Stimulated activated CD4-positive, alpha-beta T cell treated with anti-CD3 and anti-CD28 coated beads, TNF-alpha, amount 100 ng/mL, for 24 hours (primary cell): ENCODE results near the gene ABLIM2.
"Not testable (repeated sequence)": the region's sequence is repeated elsewhere in the genome, so short reads cannot be mapped to it uniquely, and the experiment has no call there.

Source experiments
- DNase-seq, 3 experiments: peaks; one replicate each; pipeline ENCODE4 v3.0.0-alpha.2; 2020; ENCODE audit warnings: low read depth in 3 of 3

The ABLIM2 gene

GRCh38 chr4:7964459-7964858 lies 194.2 kb downstream of the ABLIM2 start:
- DNase-seq: peak in 1 of 3 experiments; percentile 40

GRCh38 chr4:7963691-7964090 lies 194.9 kb downstream of the ABLIM2 start:
- DNase-seq: no peak

- no peak for DNase-seq
Measured at GRCh38 chr4:7962609-7963508, 195.8 kb downstream of the ABLIM2 start.

- peak; percentile 42 to 82 (median 61) for DNase-seq
Measured at GRCh38 chr4:7960790-7961655, 197.6 kb downstream of the ABLIM2 start.

- DNase-seq: no peak
Measured at GRCh38 chr4:7960017-7960789, 198.4 kb downstream of the ABLIM2 start.

GRCh38 chr4:7959078-7959477 lies 199.5 kb downstream of the ABLIM2 start:
- no peak for DNase-seq

- no peak for DNase-seq
Measured at GRCh38 chr4:7956934-7957656, 201.5 kb downstream of the ABLIM2 start.

GRCh38 chr4:7956270-7956808 lies 202.3 kb downstream of the ABLIM2 start:
- no peak for DNase-seq

GRCh38 chr4:7955393-7955792 lies 203.2 kb downstream of the ABLIM2 start:
- no peak for DNase-seq

GRCh38 chr4:7952615-7953014 lies 206.0 kb downstream of the ABLIM2 start:
- no peak for DNase-seq

GRCh38 chr4:7950301-7951092 lies 208.1 kb downstream of the ABLIM2 start:
- DNase-seq: no peak

- no peak for DNase-seq
Measured at GRCh38 chr4:7949759-7950158, 208.9 kb downstream of the ABLIM2 start.

- DNase-seq: no peak
Measured at GRCh38 chr4:7947927-7948326, 210.7 kb downstream of the ABLIM2 start.

- DNase-seq: no peak
Measured at GRCh38 chr4:7945709-7946380, 212.8 kb downstream of the ABLIM2 start.

- DNase-seq: no peak
Measured at GRCh38 chr4:7944599-7945220, 213.9 kb downstream of the ABLIM2 start.

GRCh38 chr4:7943688-7944087 lies 214.9 kb downstream of the ABLIM2 start:
- DNase-seq: not testable (repeated sequence)

- DNase-seq: no peak
Measured at GRCh38 chr4:7943211-7943610, 215.4 kb downstream of the ABLIM2 start.

- no peak for DNase-seq
Measured at GRCh38 chr4:7941965-7942496, 216.6 kb downstream of the ABLIM2 start.
